Measurements from ENCODE around the gene SPPL3. TPM values are rescaled to one million over a fixed set of nuclear protein-coding genes. Genes with fewer than 3 reads are reported as not detected.
"Not testable (repeated sequence)": the region's sequence is repeated elsewhere in the genome, so short reads cannot be mapped to it uniquely, and the experiment has no call there.

Gene SPPL3
- total RNA-seq, 2 donors from 2014 or later = 55.6 to 62.1 TPM

DNA sequence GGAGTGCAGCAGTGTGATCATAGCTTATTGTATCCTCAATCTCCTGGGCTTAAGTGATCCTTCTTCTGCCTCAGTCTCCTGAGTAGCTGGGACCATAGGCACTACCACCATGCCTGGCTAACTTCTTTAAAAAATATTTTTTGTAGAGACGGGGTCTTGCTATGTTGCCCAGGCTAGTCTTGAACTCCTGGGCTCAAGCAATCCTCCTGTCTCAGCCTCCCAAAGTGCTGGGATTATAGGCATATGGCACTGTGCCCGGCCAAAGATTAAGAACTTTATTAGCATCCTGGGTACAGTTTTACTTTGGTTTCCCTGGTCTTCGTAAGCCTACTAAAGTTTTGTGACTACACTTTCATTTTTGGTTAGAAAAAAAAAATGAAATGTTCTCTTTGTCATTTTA, 94.1 kb downstream of the SPPL3 start:
- intact Hi-C loops (cut with DNase I, micrococcal nuclease) = no loop called here
- no peak for DNase-seq
- ATAC-seq = no peak

DNA sequence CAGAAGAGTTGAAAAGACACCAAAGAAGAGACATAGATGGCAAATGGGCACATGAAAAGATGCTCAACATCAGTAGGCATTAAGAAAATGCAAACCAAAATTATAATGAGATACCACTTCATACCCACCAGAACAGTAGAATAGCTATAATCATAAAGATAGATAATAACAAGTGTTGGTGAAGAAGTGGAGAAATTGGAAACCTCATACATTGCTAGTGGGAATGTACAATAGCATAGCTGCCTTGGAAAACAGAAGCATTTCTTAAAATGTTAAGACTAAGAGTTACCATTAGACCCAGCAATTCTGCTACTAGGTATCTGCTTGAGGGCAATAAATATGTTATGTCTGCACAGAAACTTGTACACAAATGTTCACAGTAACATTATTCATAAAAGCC, 99.7 kb downstream of the SPPL3 start:
- no peak for DNase-seq
- ATAC-seq = no peak
- intact Hi-C loops (cut with DNase I, micrococcal nuclease) = no loop called here

- intact Hi-C loops (cut with DNase I, micrococcal nuclease) = no loop called here
- DNase-seq (no peak), ATAC-seq (no peak)
Measured at GRCh38 chr12:120801146-120801545, 103.0 kb downstream of the SPPL3 start.

GRCh38 chr12:120800665-120801064, 103.5 kb downstream of the SPPL3 start:
- DNase-seq = no peak
- no peak for ATAC-seq
- intact Hi-C loops (cut with DNase I, micrococcal nuclease) = no loop called here

DNA sequence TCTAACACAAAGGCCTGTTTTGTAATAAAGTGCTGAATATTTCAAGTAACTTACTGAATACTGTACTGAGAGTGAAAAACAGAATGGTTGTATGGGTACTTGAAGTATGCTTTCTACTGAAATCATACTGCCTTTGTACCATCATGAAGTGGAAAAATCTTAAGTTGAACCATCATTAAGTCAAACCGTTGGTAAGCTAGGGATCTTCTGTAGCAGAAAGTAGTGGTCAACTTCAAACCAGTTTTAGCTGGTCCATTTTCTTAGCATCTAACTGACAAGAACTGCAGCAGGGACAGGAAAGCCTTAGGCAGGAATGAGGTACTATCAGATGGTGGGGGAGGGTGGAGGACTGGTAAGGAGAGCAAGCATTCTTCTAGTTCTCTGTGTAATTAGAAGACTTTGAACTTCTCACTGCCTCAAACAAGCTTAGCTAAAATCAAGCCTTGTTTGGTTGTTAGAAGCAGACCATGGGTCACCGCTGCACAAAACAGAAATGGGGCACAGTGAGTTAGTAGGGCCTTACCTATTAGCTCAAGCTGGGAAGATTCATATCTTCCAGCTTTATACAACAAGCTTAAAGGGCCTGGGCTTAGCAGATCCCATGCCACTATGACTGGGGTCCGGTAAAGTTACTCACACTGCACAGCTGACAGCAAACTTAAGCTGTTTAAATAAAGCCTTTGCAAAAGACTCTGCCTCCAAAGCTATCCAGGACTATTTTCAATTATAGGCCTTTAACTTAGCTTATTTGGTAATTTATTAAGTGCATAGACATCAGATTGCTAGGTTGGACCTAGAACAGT, 104.7 kb downstream of the SPPL3 start:
- no peak for DNase-seq
- intact Hi-C loops (cut with DNase I, micrococcal nuclease) = no loop called here
- peak; percentile 89 for ATAC-seq

DNA sequence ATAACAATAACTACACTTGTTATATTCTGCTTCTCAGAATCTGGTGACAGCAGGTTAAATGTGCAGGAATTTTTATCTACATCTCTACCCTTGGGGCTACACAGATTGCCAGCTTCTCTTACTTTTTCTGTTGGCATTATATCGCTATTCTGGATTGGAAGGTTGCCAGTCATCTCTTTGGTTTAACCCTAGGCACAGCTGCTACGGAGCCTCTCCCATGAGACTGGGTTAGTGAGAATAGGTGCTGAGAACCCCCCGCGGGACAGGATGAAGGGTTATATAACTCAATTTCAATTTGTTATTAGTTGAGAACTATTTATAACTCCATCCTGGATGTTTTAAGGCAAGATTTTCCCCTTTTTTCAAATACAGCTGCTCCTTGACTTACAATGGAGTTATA, 105.5 kb downstream of the SPPL3 start:
- intact Hi-C loops (cut with DNase I, micrococcal nuclease) = no loop called here

DNA sequence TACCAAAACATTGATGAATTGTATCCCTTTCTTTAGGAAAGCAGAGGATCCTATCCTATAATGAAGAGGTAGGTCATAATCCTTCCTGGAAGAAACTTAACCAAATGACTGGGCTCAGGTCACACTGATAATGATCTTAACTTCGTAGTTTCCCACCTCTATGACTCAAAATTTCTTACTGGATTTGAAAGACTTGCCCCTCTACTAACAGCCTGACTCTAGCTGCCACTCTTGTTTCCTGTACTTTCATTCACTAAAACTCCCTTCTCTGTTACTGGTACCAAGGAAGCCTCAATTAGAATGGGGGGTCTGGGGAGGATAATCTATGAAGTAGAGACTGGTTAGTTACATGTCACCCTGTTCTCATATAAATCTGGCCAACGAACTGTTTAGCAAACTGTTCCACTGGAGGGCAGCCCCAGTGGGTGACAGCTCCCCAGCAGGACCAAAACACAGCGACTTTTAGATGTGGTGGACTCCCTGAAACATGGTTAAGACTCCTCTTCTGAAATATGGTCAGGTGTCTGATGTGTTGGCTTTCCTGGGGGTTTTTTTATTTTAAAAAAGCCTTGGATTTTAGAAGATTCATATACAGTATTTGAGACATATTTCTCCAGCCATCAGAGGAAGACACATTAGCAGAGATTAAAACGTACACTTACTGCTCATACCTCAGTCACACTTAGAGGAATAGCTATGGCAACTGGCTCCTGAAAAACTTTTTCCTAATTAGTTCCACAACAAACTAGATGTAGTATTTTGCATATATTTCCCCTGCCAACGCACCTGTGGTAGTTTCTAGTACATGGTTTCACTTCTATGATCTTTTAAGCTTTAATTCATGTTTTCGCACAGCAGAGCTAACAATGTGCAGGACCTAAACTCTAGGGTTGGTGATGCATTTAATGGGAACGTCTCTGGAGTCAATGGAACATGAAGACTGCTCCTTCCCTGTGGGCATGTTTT, 106.2 kb downstream of the SPPL3 start:
- no peak for ATAC-seq
- DNase-seq = no peak
- intact Hi-C loops (cut with DNase I, micrococcal nuclease) = no loop called here

More for the DNA sequence above, 105.5 kb downstream of the SPPL3 start:
- ATAC-seq (no peak), DNase-seq (no peak)

DNA sequence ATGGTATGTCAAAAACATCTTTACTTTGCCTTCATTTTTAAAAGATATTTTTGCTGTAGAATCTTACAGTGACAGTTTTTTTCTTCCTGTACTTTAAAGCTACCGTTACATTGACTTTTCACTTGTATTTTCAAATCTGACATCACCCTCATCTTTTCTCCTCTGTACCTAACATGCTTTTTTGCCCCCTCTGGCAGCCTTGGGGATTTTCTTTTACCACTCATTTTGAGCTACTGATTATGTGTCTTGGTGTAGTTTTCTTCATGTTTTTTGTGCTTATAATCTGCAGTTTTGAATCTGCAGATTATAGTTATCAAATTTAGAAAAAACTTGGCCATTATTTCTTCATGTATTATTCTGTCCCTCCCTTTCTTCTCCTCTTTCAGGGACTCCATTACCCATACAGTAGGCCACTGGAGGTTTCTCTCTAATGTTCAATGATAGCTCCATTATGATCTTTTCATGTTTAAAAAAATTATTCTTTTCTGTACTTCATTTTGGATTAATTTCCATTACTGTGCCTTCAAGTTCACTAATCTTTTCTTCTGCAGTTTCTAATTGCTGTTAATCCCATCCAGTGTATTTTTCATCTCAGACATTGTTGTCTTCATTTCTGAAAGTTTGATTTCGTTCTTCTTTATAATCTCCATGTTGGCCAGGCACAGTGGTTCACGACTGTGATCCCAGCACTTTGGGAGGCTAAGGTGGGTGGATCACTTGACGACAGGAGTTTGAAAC, 108.5 kb downstream of the SPPL3 start:
- intact Hi-C loops (cut with DNase I, micrococcal nuclease) = no loop called here
- no peak for DNase-seq

DNA sequence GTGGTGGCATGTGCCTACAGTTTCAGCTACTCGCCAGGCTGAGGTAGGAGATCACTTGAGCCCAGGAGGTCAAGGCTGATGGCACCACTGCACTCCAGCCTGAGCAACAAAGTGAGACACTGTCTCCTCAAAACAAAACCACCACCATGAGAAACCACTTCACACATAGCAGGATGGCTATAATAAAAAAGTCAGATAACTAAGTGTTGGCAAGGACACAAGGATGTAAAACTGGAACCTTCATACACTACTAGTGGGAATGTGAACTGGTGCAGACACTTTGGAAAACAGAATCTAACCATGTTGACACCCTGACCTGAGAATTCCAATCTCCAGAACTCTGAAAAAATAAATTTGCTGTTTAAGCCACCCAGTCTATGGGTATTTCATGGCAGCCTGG, 110.8 kb downstream of the SPPL3 start:
- no peak for ATAC-seq
- DNase-seq = no peak
- intact Hi-C loops (cut with DNase I, micrococcal nuclease) = no loop called here

More for the DNA sequence above, 108.5 kb downstream of the SPPL3 start:
- no peak for ATAC-seq

- DNase-seq; ATAC-seq; intact Hi-C loops (cut with DNase I, micrococcal nuclease): not testable (repeated sequence)
Measured at GRCh38 chr12:120792456-120792855, 111.7 kb downstream of the SPPL3 start.

DNA sequence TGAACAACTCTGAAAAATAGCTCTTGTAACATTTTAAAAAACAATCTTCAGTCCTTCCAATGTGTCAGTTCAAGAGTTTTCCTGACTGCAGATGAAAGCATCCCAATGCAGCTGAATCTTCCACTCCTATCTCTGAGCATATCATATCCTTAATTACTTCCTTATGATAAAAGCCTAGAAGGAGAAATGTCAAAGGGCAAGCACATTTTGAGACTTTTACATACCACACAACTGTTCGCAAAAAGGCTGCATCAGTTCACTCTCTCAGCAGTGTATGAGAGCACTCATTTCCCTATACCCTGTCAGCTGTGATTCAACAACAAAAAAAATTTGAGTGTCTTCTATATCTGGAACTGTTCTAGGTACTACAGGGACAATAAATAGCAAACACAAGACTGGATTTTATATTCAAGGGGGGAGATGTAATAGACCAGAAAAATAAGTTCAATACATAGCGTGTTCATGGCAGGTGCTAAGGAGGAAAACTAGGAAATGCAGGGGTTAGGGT, 112.4 kb downstream of the SPPL3 start:
- intact Hi-C loops (cut with DNase I, micrococcal nuclease) = no loop called here
- DNase-seq = no peak
- peak; percentile 71 for ATAC-seq

DNA sequence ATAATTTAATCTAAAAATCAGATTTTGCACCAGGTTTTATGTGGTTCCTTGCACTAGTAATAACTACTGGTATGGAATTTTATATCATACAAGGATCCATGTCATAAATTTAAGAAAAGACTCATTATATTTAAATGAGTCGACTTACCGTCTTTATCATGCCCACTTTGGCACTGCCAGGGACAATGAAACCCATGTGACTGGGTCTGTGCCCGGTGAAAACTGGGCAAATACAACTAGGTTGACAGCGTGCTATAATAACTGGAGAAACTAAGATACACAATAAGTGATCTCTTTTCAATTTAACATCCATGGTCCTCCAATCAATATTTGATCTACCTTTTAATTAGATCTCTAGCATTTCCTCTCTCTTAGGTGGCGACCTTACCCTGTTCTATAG, 114.0 kb downstream of the SPPL3 start:
- intact Hi-C loops (cut with DNase I, micrococcal nuclease) = no loop called here
- ATAC-seq (no peak), DNase-seq (no peak)

DNA sequence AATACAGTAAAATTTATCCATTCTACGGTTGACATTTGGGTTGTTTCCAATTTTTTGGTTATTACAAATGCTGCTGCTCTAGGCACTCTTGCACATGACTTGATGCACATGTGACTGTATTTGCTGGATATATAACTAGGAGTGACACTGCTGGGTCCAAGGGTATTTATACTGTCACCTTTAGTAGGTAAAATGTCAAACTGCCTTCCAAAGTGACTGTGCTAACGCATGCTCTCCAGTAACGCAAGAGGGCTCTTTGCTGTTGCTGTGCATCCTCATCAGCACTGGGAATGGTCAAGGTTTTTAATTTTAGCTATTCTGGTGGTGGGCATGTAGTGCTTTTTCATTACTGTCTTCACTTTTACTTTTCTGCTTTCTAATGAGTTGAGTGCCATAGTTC, 116.3 kb downstream of the SPPL3 start:
- ATAC-seq (peak; percentile 25), DNase-seq (no peak)
- intact Hi-C loops (cut with DNase I, micrococcal nuclease) = no loop called here

- intact Hi-C loops (cut with DNase I, micrococcal nuclease) = no loop called here
- no peak for ATAC-seq
- no peak for DNase-seq
Measured at GRCh38 chr12:120784804-120785203, 119.4 kb downstream of the SPPL3 start.

DNA sequence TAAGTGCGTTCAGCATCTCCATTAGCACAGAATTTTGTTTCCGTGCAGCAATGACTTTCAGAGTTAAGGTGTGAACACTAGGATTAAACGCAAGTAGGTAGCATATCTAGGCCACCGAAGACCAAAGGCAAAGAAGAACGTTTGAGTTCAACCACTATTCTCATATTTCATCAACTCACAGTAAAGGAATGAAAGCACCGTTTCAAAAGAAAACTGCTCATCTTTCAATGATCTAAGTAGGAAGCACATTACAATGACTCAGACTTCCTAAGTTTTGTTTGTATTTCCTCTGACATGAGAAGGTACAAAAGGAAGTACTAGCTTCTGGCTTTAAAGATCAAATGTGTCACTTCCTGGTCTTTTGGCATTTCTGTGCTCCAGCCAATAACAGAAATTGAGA, 121.0 kb downstream of the SPPL3 start:
- intact Hi-C loops (cut with DNase I, micrococcal nuclease) = no loop called here
- ATAC-seq (no peak), DNase-seq (no peak)

DNA sequence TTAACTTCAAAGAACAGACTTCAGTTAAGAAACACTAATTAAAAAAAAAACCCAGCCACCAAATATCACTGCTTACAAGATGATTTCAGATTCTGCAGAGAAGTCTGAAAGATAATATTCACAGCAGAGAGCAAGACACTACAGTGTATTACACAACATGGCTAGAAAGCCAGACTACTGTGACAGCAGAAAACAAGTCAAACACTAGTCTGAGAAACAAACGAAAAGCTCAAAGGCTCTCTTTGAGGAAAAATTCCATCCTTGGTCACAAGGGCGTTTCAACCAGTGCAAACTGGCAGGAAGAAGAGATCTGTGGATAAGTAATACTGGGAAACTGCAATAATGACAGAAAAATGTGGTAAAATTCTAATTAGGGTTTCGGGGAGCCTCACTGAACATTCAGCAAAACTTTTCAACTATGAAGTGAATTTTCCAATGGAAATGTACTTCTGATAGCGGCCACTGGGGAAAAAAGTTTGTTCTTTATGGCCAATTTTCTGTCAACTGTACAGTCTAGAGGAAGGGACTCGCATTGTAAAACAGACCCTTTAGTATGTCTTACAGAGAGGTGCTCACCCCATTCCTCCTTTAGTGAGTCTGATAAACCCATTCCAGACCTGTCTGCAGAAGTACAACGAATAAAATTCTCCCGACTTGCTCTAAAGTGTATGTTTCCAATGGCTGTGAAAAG, 128.2 kb downstream of the SPPL3 start:
- ATAC-seq (no peak), DNase-seq (no peak)

DNA sequence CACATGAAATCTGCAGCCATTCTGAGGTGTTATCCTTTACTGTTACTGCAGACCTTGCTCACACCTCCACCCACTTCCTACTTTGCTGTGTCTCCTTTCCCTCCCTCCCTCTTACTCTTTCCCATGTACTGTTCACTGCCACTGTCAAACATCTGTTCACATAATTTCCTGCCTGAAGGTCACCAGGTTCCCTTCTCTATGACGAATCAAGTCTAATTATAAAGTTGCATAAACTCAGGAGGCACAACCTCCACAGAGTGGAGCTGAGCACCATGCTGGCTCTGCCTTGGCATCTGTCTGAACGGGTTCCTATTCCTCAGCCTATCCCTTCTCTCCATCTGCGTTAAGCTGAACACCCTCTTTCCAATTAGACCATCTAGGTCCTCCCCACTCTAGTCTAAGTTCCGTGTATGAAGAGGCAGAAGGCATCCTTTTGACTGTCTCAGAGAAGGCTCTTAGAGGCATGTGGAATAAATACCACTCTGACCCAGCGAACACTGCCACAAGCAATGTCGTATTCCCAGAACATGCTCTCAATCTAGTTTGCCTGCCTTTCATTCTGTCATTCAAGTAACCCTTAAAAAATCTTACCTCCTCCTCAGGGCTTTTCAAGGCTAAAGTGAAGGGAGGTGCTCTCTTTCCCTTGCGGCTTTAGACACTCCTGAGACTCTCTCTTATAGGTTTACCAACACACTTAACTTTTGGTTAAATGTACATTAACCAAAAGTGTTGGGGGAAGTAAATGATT, 129.8 kb downstream of the SPPL3 start:
- peak; percentile 46 for ATAC-seq
- no peak for DNase-seq
- intact Hi-C loops (cut with DNase I, micrococcal nuclease) = no loop called here

More for the DNA sequence above, 128.2 kb downstream of the SPPL3 start:
- intact Hi-C loops (cut with DNase I, micrococcal nuclease) = no loop called here

GRCh38 chr12:120771097-120771496, 133.1 kb downstream of the SPPL3 start:
- intact Hi-C loops (cut with DNase I, micrococcal nuclease) = no loop called here
- no peak for ATAC-seq
- no peak for DNase-seq
